Mononuclear cell (primary cell): ENCODE measurements around the gene RBP3. TPM values are rescaled to one million over a fixed set of nuclear protein-coding genes. Genes with fewer than 3 reads are reported as not detected.

ENCODE experiments used
- H3K27me3 ChIP-seq: 2 replicates; pipeline ENCODE4 v1.6.0; 2011; ENCODE audit warnings: low read length, control low read depth; ENCODE audit not compliant: insufficient read depth
- H3K4me1 ChIP-seq: 2 replicates; pipeline ENCODE4 v1.5.1; 2011; ENCODE audit warnings: mild to moderate bottlenecking, low read length, control low read depth; ENCODE audit not compliant: insufficient read depth
- H3K4me3 ChIP-seq: 2 replicates; pipeline ENCODE4 v1.5.1; 2011; ENCODE audit warnings: mild to moderate bottlenecking, low read length, moderate library complexity
- H3K9me3 ChIP-seq: 2 replicates; pipeline ENCODE4 v1.5.1; 2011; ENCODE audit warnings: low read depth, mild to moderate bottlenecking, control low read depth, low read length
- total RNA-seq: library from RNA; depleted of rRNA; stranded (reverse); fragments of >200 nt; gene quantifications from one replicate; pipeline ENCODE4 v1.2.3, GENCODE V29; 2012

RBP3 gene
- total RNA-seq, 1 donor = not detected

GRCh38 chr10:47401210-47401609 lies 53.0 kb downstream of the RBP3 start:
- no peak overlapping the region for H3K4me3 ChIP-seq
- H3K27me3 ChIP-seq = peaks cover under 1% of the 10 kb centered on the region
- no peaks in the 10 kb centered on the region for H3K9me3 ChIP-seq
- H3K4me1 ChIP-seq = no peaks in the 10 kb centered on the region

GRCh38 chr10:47401874-47402640 lies 53.9 kb downstream of the RBP3 start:
- Histone ChIP-seq H3K27me3 (no peaks in the 10 kb centered on the region), H3K4me1 (no peaks in the 10 kb centered on the region), H3K4me3 (no peak overlapping the region), H3K9me3 (no peaks in the 10 kb centered on the region)

GRCh38 chr10:47402641-47403301 lies 54.6 kb downstream of the RBP3 start:
- H3K27me3 ChIP-seq = no peaks in the 10 kb centered on the region
- H3K9me3 ChIP-seq = no peaks in the 10 kb centered on the region
- no peak overlapping the region for H3K4me3 ChIP-seq
- H3K4me1 ChIP-seq = no peaks in the 10 kb centered on the region

GRCh38 chr10:47403446-47404318 lies 55.5 kb downstream of the RBP3 start:
- Histone ChIP-seq H3K27me3 (no peaks in the 10 kb centered on the region), H3K4me3 (no peak overlapping the region), H3K9me3 (no peaks in the 10 kb centered on the region), H3K4me1 (peaks cover 3% of the 10 kb centered on the region)

- no peaks in the 10 kb centered on the region for H3K9me3 ChIP-seq
- H3K27me3 ChIP-seq = no peaks in the 10 kb centered on the region
- H3K4me1 ChIP-seq = peaks cover 3% of the 10 kb centered on the region
- H3K4me3 ChIP-seq = no peak overlapping the region
These were observed 56.3 kb downstream of the RBP3 start for GRCh38 chr10:47404446-47404845.

GRCh38 chr10:47404937-47405336 lies 56.8 kb downstream of the RBP3 start:
- Histone ChIP-seq H3K9me3 (no peaks in the 10 kb centered on the region), H3K27me3 (no peaks in the 10 kb centered on the region), H3K4me3 (no peak overlapping the region), H3K4me1 (peaks cover 3% of the 10 kb centered on the region)

- no peaks in the 10 kb centered on the region for H3K27me3 ChIP-seq
These were observed 57.8 kb downstream of the RBP3 start for GRCh38 chr10:47405857-47406547.

GRCh38 chr10:47406548-47406869 lies 58.3 kb downstream of the RBP3 start:
- no peak overlapping the region for H3K4me3 ChIP-seq
- H3K9me3 ChIP-seq = no peaks in the 10 kb centered on the region
- H3K4me1 ChIP-seq = peaks cover 3% of the 10 kb centered on the region
- H3K27me3 ChIP-seq = no peaks in the 10 kb centered on the region

More at GRCh38 chr10:47405857-47406547, 57.8 kb downstream of the RBP3 start:
- Histone ChIP-seq H3K9me3 (no peaks in the 10 kb centered on the region), H3K4me3 (no peak overlapping the region), H3K4me1 (peaks cover 3% of the 10 kb centered on the region)

- no peaks in the 10 kb centered on the region for H3K27me3 ChIP-seq
- no peak overlapping the region for H3K4me3 ChIP-seq
- H3K4me1 ChIP-seq = peaks cover 3% of the 10 kb centered on the region
- H3K9me3 ChIP-seq = no peaks in the 10 kb centered on the region
These were observed 58.9 kb downstream of the RBP3 start for GRCh38 chr10:47406870-47407691.

Other genes starting within 250 kb of the RBP3 start
- not detected for gene GDF10, start 48.2 kb upstream of the RBP3 start, total RNA-seq
- not detected for gene GDF2, start 25.9 kb upstream of the RBP3 start, total RNA-seq
- gene ZNF488, start 35.9 kb downstream of the RBP3 start, total RNA-seq = not detected
- 0.31 TPM for gene ANXA8, start 135.8 kb downstream of the RBP3 start, total RNA-seq
- gene FAM25G, start 143.3 kb downstream of the RBP3 start, total RNA-seq = not detected
- 10.6 TPM for gene AGAP9, start 175.3 kb downstream of the RBP3 start, total RNA-seq